ENCODE data around the gene KRT40.

Gene KRT40

DNA sequence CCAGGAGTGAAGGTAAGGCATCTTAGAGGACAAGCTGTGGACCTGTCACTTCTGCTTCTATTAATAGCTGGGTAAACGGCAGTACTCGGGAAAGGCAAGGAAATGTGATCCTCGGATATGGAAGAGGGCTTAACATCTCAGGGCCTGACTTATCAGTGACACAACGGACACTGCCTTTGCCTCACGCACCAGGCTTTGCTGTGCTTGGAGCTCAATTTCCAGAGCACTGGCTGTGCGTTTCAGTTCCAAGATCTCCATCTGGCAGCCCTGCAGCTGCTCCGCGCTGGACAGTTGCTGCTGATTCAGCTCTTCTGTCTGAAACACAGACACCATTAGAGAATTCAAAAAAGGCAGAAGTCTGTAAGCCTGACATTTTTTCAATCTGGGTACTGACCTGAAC lies 3.5 kb downstream of the KRT40 start:
- H3K4ac ChIP-seq (ENCODE audit: low read depth, low read length): no peak overlapping the region
- no peak overlapping the region for H3K9ac ChIP-seq (ENCODE audit: low read length)
- H3K36me3 ChIP-seq (ENCODE audit: control insufficient read depth, insufficient read depth, low read length): no peaks in the 10 kb centered on the region
- H3K23ac ChIP-seq (ENCODE audit: low read length): no peak overlapping the region
- DNase-seq: peak; percentile 1
- H2BK120ac ChIP-seq (ENCODE audit: low read depth, low read length): no peak overlapping the region
- no peaks in the 10 kb centered on the region for H3K27me3 ChIP-seq (ENCODE audit: insufficient read depth, low read length, poor library complexity)
- no peak overlapping the region for H2AK5ac ChIP-seq (ENCODE audit: low read length)
- no peaks in the 10 kb centered on the region for H3K4me1 ChIP-seq (ENCODE audit: control insufficient read depth, low read depth, low read length)
- H3K4me2 ChIP-seq (ENCODE audit: low read length): no peak overlapping the region
- H4K8ac ChIP-seq (ENCODE audit: low read depth, low read length): no peak overlapping the region
- no peak overlapping the region for H2BK5ac ChIP-seq (ENCODE audit: low read length)
- H2BK15ac ChIP-seq (replicated peaks; ENCODE audit: low read depth): no peak overlapping the region
- no peaks in the 10 kb centered on the region for H3K79me1 ChIP-seq (ENCODE audit: low read length)
- no peaks in the 10 kb centered on the region for H3K79me2 ChIP-seq (ENCODE audit: control insufficient read depth, insufficient read depth, low read length)
- no peak overlapping the region for H4K5ac ChIP-seq (ENCODE audit: low read length)
- H3K4me3 ChIP-seq (ENCODE audit: low read length): no peak overlapping the region
- WGBS (ENCODE audit: extremely low coverage, insufficient coverage, low lambda C conversion rate): no CpG with 5 or more reads among the region's 8 CpGs
- no peak overlapping the region for H3K18ac ChIP-seq (ENCODE audit: low read length)
- no peak overlapping the region for H3K56ac ChIP-seq (ENCODE audit: low read length)
- no peak overlapping the region for H3K27ac ChIP-seq (ENCODE audit: low read depth, low read length)

DNA sequence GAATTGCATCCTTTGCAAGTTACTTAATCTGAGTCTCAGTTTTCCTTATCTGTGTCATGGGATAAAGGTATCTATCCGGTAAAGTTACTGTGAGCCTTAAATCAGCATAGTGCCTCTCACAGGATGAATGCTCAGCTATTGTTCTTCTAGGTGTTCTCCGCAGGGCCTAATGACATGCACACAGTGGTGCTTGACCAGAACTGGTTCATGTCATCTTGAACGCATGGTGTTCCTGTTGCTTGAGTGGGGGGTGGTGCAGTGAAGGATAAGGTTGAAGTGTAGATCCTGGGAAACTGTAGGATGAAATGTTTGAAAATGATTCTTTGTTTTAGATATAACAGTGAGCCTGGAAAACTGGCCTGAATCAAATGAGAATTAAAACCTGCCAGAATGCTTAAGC lies 4.0 kb downstream of the KRT40 start:
- no peak overlapping the region for H3K4ac ChIP-seq (ENCODE audit: low read depth, low read length)
- H2BK5ac ChIP-seq (ENCODE audit: low read length): no peak overlapping the region
- WGBS (ENCODE audit: extremely low coverage, insufficient coverage, low lambda C conversion rate): no CpG with 5 or more reads among the region's 3 CpGs
- H3K23ac ChIP-seq (ENCODE audit: low read length): no peak overlapping the region
- H3K9ac ChIP-seq (ENCODE audit: low read length): no peak overlapping the region
- H3K18ac ChIP-seq (ENCODE audit: low read length): no peak overlapping the region
- no peak overlapping the region for H3K56ac ChIP-seq (ENCODE audit: low read length)
- no peak overlapping the region for H4K5ac ChIP-seq (ENCODE audit: low read length)
- H3K4me3 ChIP-seq (ENCODE audit: low read length): no peak overlapping the region
- no peak overlapping the region for H3K27ac ChIP-seq (ENCODE audit: low read depth, low read length)
- H2BK120ac ChIP-seq (ENCODE audit: low read depth, low read length): no peak overlapping the region
- H2AK5ac ChIP-seq (ENCODE audit: low read length): no peak overlapping the region
- H3K36me3 ChIP-seq (ENCODE audit: control insufficient read depth, insufficient read depth, low read length): no peaks in the 10 kb centered on the region
- H3K79me1 ChIP-seq (ENCODE audit: low read length): no peaks in the 10 kb centered on the region
- no peaks in the 10 kb centered on the region for H3K27me3 ChIP-seq (ENCODE audit: insufficient read depth, low read length, poor library complexity)
- H3K4me2 ChIP-seq (ENCODE audit: low read length): no peak overlapping the region
- H4K8ac ChIP-seq (ENCODE audit: low read depth, low read length): no peak overlapping the region
- no peaks in the 10 kb centered on the region for H3K79me2 ChIP-seq (ENCODE audit: control insufficient read depth, insufficient read depth, low read length)
- DNase-seq: peak; percentile 65
- H3K4me1 ChIP-seq (ENCODE audit: control insufficient read depth, low read depth, low read length): no peaks in the 10 kb centered on the region
- H2BK15ac ChIP-seq (replicated peaks; ENCODE audit: low read depth): no peak overlapping the region

DNA sequence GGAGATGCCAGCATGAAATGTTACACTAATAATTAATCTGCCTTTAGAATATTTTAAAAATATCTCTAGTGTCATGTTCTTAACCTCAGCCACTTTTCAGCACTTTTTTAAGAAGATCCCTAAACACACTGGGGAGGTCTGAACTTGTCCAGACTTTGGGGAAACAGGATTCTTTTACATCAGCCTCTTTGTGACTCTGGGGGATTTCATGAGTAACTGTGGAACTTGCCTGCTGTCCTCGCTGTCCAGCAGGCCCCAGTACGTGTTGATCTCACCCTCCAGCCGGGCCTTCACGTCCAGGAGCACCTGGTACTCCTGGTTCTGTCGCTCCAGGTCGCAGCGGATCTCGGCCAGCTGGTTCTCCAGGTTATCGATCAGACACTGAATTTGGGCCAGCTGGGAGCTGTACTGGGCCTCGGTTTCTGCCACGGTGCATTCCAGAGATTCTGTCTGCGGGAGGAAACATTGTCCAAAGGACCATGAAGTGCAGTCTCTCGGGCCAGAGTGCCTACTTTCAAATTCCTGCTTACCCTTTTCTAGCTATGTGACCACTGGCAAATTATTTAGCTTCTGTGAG lies 5.5 kb downstream of the KRT40 start:
- Histone ChIP-seq H3K4me1 (ENCODE audit: control insufficient read depth, low read depth, low read length) (no peaks in the 10 kb centered on the region), H4K5ac (ENCODE audit: low read length) (no peak overlapping the region), H3K18ac (ENCODE audit: low read length) (no peak overlapping the region), H3K4ac (ENCODE audit: low read depth, low read length) (no peak overlapping the region), H2BK120ac (ENCODE audit: low read depth, low read length) (no peak overlapping the region), H3K27ac (ENCODE audit: low read depth, low read length) (no peak overlapping the region), H3K79me2 (ENCODE audit: control insufficient read depth, insufficient read depth, low read length) (no peaks in the 10 kb centered on the region), H3K4me2 (ENCODE audit: low read length) (no peak overlapping the region), H2BK15ac (replicated peaks; ENCODE audit: low read depth) (no peak overlapping the region), H3K23ac (ENCODE audit: low read length) (no peak overlapping the region), H2AK5ac (ENCODE audit: low read length) (no peak overlapping the region), H3K79me1 (ENCODE audit: low read length) (no peaks in the 10 kb centered on the region), H3K27me3 (ENCODE audit: insufficient read depth, low read length, poor library complexity) (no peaks in the 10 kb centered on the region), H3K56ac (ENCODE audit: low read length) (no peak overlapping the region), H3K36me3 (ENCODE audit: control insufficient read depth, insufficient read depth, low read length) (no peaks in the 10 kb centered on the region), H4K8ac (ENCODE audit: low read depth, low read length) (no peak overlapping the region), H2BK5ac (ENCODE audit: low read length) (no peak overlapping the region), H3K4me3 (ENCODE audit: low read length) (no peak overlapping the region), H3K9ac (ENCODE audit: low read length) (no peak overlapping the region)
- DNase-seq: no peak
- no CpG with 5 or more reads among the region's 13 CpGs for WGBS (ENCODE audit: extremely low coverage, insufficient coverage, low lambda C conversion rate)

DNA sequence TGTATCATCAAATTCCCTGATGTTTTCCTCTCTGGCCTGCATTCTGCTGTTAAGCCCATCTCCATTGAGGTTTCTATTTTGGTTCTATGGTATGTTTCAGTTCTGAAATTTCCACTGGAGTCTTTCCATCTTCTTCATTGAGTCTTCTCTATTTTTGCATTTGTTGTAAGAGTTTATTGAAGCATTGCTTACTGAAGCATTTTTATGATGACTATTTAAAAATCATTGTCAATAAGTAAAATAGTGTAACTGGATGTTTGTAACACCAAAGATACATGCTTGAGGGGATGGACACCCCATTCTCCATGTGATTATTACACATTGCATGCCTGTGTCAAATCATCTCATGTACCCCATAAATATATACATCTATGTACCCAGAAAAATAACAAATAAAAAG lies 8.6 kb downstream of the KRT40 start:
- no peak for DNase-seq
- H3K27me3 ChIP-seq (ENCODE audit: insufficient read depth, low read length, poor library complexity): no peaks in the 10 kb centered on the region
- H3K4ac ChIP-seq (ENCODE audit: low read depth, low read length): no peak overlapping the region

DNA sequence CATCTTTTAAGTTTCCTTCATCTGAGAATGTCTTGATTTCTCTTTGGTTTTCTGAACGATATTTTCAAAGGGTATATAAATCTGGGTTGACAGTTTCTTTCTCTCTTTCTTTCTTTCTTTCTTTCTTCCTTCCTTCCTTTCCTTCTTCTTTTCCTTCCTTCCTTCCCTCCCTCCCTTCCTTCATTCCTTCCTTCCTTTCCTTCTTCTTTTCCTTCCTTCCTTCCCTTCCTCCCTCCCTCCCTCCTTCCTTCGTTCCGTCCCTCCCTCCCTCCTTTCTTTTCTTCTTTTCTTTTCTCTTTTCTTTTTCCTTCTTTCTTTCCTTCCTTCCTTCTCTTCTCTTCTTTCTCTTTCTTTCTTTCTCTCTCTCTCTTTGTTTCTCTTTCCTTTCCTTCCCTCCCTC lies 9.8 kb downstream of the KRT40 start:
- no peak overlapping the region for H2BK120ac ChIP-seq (ENCODE audit: low read depth, low read length)
- no peak overlapping the region for H3K4me3 ChIP-seq (ENCODE audit: low read length)
- no peaks in the 10 kb centered on the region for H3K4me1 ChIP-seq (ENCODE audit: control insufficient read depth, low read depth, low read length)
- 100% methylated on average over 2 of the region's 3 CpGs for WGBS (ENCODE audit: extremely low coverage, insufficient coverage, low lambda C conversion rate)
- H3K79me1 ChIP-seq (ENCODE audit: low read length): no peaks in the 10 kb centered on the region
- no peaks in the 10 kb centered on the region for H3K79me2 ChIP-seq (ENCODE audit: control insufficient read depth, insufficient read depth, low read length)
- H3K4me2 ChIP-seq (ENCODE audit: low read length): no peak overlapping the region
- no peak overlapping the region for H3K56ac ChIP-seq (ENCODE audit: low read length)
- H3K27ac ChIP-seq (ENCODE audit: low read depth, low read length): no peak overlapping the region
- no peak overlapping the region for H2AK5ac ChIP-seq (ENCODE audit: low read length)
- H3K27me3 ChIP-seq (ENCODE audit: insufficient read depth, low read length, poor library complexity): no peaks in the 10 kb centered on the region
- DNase-seq: no peak
- H4K5ac ChIP-seq (ENCODE audit: low read length): no peak overlapping the region
- no peak overlapping the region for H3K4ac ChIP-seq (ENCODE audit: low read depth, low read length)
- no peak overlapping the region for H2BK15ac ChIP-seq (replicated peaks; ENCODE audit: low read depth)
- no peak overlapping the region for H2BK5ac ChIP-seq (ENCODE audit: low read length)
- H3K9ac ChIP-seq (ENCODE audit: low read length): no peak overlapping the region
- no peak overlapping the region for H4K8ac ChIP-seq (ENCODE audit: low read depth, low read length)
- H3K18ac ChIP-seq (ENCODE audit: low read length): no peak overlapping the region
- H3K23ac ChIP-seq (ENCODE audit: low read length): no peak overlapping the region
- no peaks in the 10 kb centered on the region for H3K36me3 ChIP-seq (ENCODE audit: control insufficient read depth, insufficient read depth, low read length)

More for the DNA sequence above, 8.6 kb downstream of the KRT40 start:
- H3K23ac ChIP-seq (ENCODE audit: low read length): no peak overlapping the region
- H3K4me1 ChIP-seq (ENCODE audit: control insufficient read depth, low read depth, low read length): no peaks in the 10 kb centered on the region
- no peak overlapping the region for H3K27ac ChIP-seq (ENCODE audit: low read depth, low read length)
- no peak overlapping the region for H2BK120ac ChIP-seq (ENCODE audit: low read depth, low read length)
- H3K9ac ChIP-seq (ENCODE audit: low read length): no peak overlapping the region
- H2BK5ac ChIP-seq (ENCODE audit: low read length): no peak overlapping the region
- no peak overlapping the region for H2AK5ac ChIP-seq (ENCODE audit: low read length)
- H4K5ac ChIP-seq (ENCODE audit: low read length): no peak overlapping the region
- H3K79me2 ChIP-seq (ENCODE audit: control insufficient read depth, insufficient read depth, low read length): no peaks in the 10 kb centered on the region
- H2BK15ac ChIP-seq (replicated peaks; ENCODE audit: low read depth): no peak overlapping the region
- no peak overlapping the region for H3K56ac ChIP-seq (ENCODE audit: low read length)
- no peak overlapping the region for H3K4me2 ChIP-seq (ENCODE audit: low read length)
- H3K36me3 ChIP-seq (ENCODE audit: control insufficient read depth, insufficient read depth, low read length): no peaks in the 10 kb centered on the region
- no peak overlapping the region for H3K18ac ChIP-seq (ENCODE audit: low read length)
- H3K79me1 ChIP-seq (ENCODE audit: low read length): no peaks in the 10 kb centered on the region
- no peak overlapping the region for H4K8ac ChIP-seq (ENCODE audit: low read depth, low read length)
- no peak overlapping the region for H3K4me3 ChIP-seq (ENCODE audit: low read length)

DNA sequence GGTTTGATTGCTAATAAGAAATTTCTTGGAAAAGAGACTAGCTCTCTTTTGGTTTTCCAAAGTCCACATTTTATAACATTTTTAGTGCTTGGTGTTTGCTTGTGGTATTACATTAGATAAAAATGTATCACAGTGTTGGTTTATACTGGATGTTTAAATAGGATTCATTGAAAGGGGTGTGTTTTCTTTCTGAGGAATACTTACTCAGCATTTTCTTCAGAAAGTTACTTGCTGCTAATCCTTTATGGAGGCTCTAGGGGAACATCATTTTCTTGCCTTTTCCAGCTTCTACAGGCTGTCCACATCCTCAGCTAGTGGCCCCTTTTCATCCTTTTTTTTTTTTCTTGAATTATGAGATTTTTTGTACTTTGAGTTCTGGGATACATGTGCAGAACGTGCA lies 16.5 kb downstream of the KRT40 start:
- Histone ChIP-seq H3K4ac (ENCODE audit: low read depth, low read length) (no peak overlapping the region), H4K5ac (ENCODE audit: low read length) (no peak overlapping the region)

More for the DNA sequence above, 16.5 kb downstream of the KRT40 start:
- no peak overlapping the region for H2BK15ac ChIP-seq (replicated peaks; ENCODE audit: low read depth)
- H3K4me3 ChIP-seq (ENCODE audit: low read length): no peak overlapping the region
- no peaks in the 10 kb centered on the region for H3K27me3 ChIP-seq (ENCODE audit: insufficient read depth, low read length, poor library complexity)
- no peaks in the 10 kb centered on the region for H3K79me2 ChIP-seq (ENCODE audit: control insufficient read depth, insufficient read depth, low read length)
- no peak overlapping the region for H3K18ac ChIP-seq (ENCODE audit: low read length)
- H3K36me3 ChIP-seq (ENCODE audit: control insufficient read depth, insufficient read depth, low read length): no peaks in the 10 kb centered on the region
- H2AK5ac ChIP-seq (ENCODE audit: low read length): no peak overlapping the region
- H4K8ac ChIP-seq (ENCODE audit: low read depth, low read length): no peak overlapping the region
- no peaks in the 10 kb centered on the region for H3K4me1 ChIP-seq (ENCODE audit: control insufficient read depth, low read depth, low read length)
- H3K56ac ChIP-seq (ENCODE audit: low read length): no peak overlapping the region
- no peak overlapping the region for H2BK120ac ChIP-seq (ENCODE audit: low read depth, low read length)
- no peak overlapping the region for H3K4me2 ChIP-seq (ENCODE audit: low read length)
- no peak for DNase-seq
- no peak overlapping the region for H3K23ac ChIP-seq (ENCODE audit: low read length)
- no CpG with 5 or more reads among the region's 1 CpG for WGBS (ENCODE audit: extremely low coverage, insufficient coverage, low lambda C conversion rate)
- no peaks in the 10 kb centered on the region for H3K79me1 ChIP-seq (ENCODE audit: low read length)
- H2BK5ac ChIP-seq (ENCODE audit: low read length): no peak overlapping the region
- no peak overlapping the region for H3K27ac ChIP-seq (ENCODE audit: low read depth, low read length)
- no peak overlapping the region for H3K9ac ChIP-seq (ENCODE audit: low read length)

Measured in mesendoderm (in vitro differentiated cells).